BJ (cell line): ENCODE results near the gene HTRA3. TPM values are rescaled to one million over a fixed set of nuclear protein-coding genes. Genes with fewer than 3 reads are reported as not detected.

ENCODE experiments used
- CTCF ChIA-PET: fragments of 350-600 bp; formaldehyde crosslinking; extraction: SDS; loops from one replicate; lab custom pipeline; 2021; ENCODE audit warnings: antibody characterized with exemption, inconsistent platforms; lab: Yijun Ruan, JAX
- POLR2A ChIA-PET: fragments of 300-600 bp; sonication (Branson Sonifier 250); formaldehyde crosslinking; extraction: SDS; loops from one replicate; lab custom pipeline; 2021; ENCODE audit warnings: antibody characterized with exemption; lab: Charles Lee
- DNase-seq: peaks from one replicate; pipeline ENCODE4 v3.0.0-alpha.2; 2011; ENCODE audit warnings: low read depth
- H3K27me3 ChIP-seq: 2 replicates; pipeline ENCODE4 v1.6.0; 2011; ENCODE audit warnings: low read length; ENCODE audit not compliant: control insufficient read depth, insufficient read depth
- H3K36me3 ChIP-seq: 2 replicates; pipeline ENCODE4 v1.5.1; 2011; ENCODE audit warnings: low read length; ENCODE audit not compliant: control insufficient read depth, insufficient read depth
- H3K4me3 ChIP-seq: 2 replicates; pipeline ENCODE4 v1.5.1; 2011; ENCODE audit warnings: low read depth, mild to moderate bottlenecking, control low read depth, low read length
- CTCF ChIP-seq: IDR thresholded peaks from 2 replicates; pipeline ENCODE4 v1.5.1; 2011; ENCODE audit warnings: low read depth, mild to moderate bottlenecking, control low read depth, inconsistent platforms, low read length, moderate library complexity; ENCODE audit not compliant: insufficient read depth
- polyA plus RNA-seq: library from polyadenylated mRNA; depleted of rRNA; stranded (reverse); fragments of >200 nt; gene quantifications from 2 replicates; pipeline ENCODE4 v1.2.3, GENCODE V29; 2011

Gene HTRA3
- polyA plus RNA-seq, 1 experiment: 5.7 TPM

GRCh38 chr4:8312069-8312445, 42.5 kb downstream of the HTRA3 start:
- DNase-seq: no peak
- Histone ChIP-seq H3K4me3 (no peak overlapping the region), H3K27me3 (0 out of 2 replicates have a peak, but pooled peaks cover 2% of the 10 kb centered on the region), H3K36me3 (no peaks in the 10 kb centered on the region)
- no peak for TF ChIP-seq CTCF
- POLR2A ChIA-PET: no interaction called here
- CTCF ChIA-PET: no interaction called here

GRCh38 chr4:8312976-8313375, 43.4 kb downstream of the HTRA3 start:
- no peak for DNase-seq
- ChIA-PET CTCF (no interaction called here), POLR2A (no interaction called here)
- Histone ChIP-seq H3K27me3 (0 out of 2 replicates have a peak, but pooled peaks cover 2% of the 10 kb centered on the region), H3K4me3 (no peak overlapping the region), H3K36me3 (no peaks in the 10 kb centered on the region)
- TF ChIP-seq CTCF: no peak

- TF ChIP-seq CTCF: no peak
- POLR2A ChIA-PET: no interaction called here
- no peaks in the 10 kb centered on the region for H3K36me3 ChIP-seq
- CTCF ChIA-PET: interaction anchor here (1.2 to 1.5 kb wide), 3 partner anchors 9 to 38 kb away, joined by 3 to 5 read pairs (median 4); no protein-coding TSS in a partner anchor
- H3K4me3 ChIP-seq: no peak overlapping the region
- 0 out of 2 replicates have a peak, but pooled peaks cover 2% of the 10 kb centered on the region for H3K27me3 ChIP-seq
- DNase-seq: no peak
Observed at GRCh38 chr4:8314691-8315255, 45.2 kb downstream of the HTRA3 start.

- ChIA-PET POLR2A (no interaction called here), CTCF (interaction anchor here (1.3 kb wide), 1 partner anchor 39 kb away, joined by 5 read pairs; no protein-coding TSS in a partner anchor)
- Histone ChIP-seq H3K27me3 (0 out of 2 replicates have a peak, but pooled peaks cover 2% of the 10 kb centered on the region), H3K36me3 (no peaks in the 10 kb centered on the region), H3K4me3 (no peak overlapping the region)
- DNase-seq: peak; percentile 44
- TF ChIP-seq CTCF: no peak
Observed at GRCh38 chr4:8315435-8316250, 46.1 kb downstream of the HTRA3 start.

- ChIA-PET POLR2A (no interaction called here), CTCF (no interaction called here)
- DNase-seq: no peak
- no peak for TF ChIP-seq CTCF
- Histone ChIP-seq H3K4me3 (no peak overlapping the region), H3K36me3 (no peaks in the 10 kb centered on the region), H3K27me3 (0 out of 2 replicates have a peak, but pooled peaks cover 2% of the 10 kb centered on the region)
Observed at GRCh38 chr4:8316251-8316771, 46.8 kb downstream of the HTRA3 start.
